Neural cell (in vitro differentiated cells): ENCODE data around the gene LORICRIN.

ENCODE experiments used
- CTCF ChIP-seq: fragments of 450-650 bp; IDR thresholded peaks from 2 replicates; pipeline ENCODE4 v1.5.1; 2014; ENCODE audit warnings: antibody characterized with exemption, mild to moderate bottlenecking, moderate library complexity; ENCODE audit not compliant: poor library complexity, severe bottlenecking
- EP300 ChIP-seq: fragments of 450-650 bp; conservative IDR thresholded peaks from 2 replicates; pipeline ENCODE4 v1.6.1; 2014; ENCODE audit warnings: antibody characterized with exemption, mild to moderate bottlenecking, moderate library complexity; ENCODE audit not compliant: poor library complexity, severe bottlenecking
- REST ChIP-seq: IDR thresholded peaks from 2 replicates; pipeline ENCODE4 v1.6.1; 2012; ENCODE audit warnings: borderline replicate concordance

- TF ChIP-seq EP300, result no peak
- no peak for TF ChIP-seq CTCF
- TF ChIP-seq REST, result no peak
These were observed 3.1 kb downstream of the LORICRIN start for GRCh38 chr1:153262462-153263157.
